Activated CD8-positive, alpha-beta memory T cell treated with anti-CD3 and anti-CD28 coated beads for 4 hours (primary cell): Measurements from ENCODE around the gene NDUFA11.
"Not testable (repeated sequence)": the region's sequence is repeated elsewhere in the genome, so short reads cannot be mapped to it uniquely, and the experiment has no call there.

ENCODE experiments used
- DNase-seq, 2 donors: peaks; one replicate each; pipeline ENCODE4 v3.0.0-alpha.2; 2020; ENCODE audit warnings: low read depth in 2 of 2

Gene NDUFA11

DNA sequence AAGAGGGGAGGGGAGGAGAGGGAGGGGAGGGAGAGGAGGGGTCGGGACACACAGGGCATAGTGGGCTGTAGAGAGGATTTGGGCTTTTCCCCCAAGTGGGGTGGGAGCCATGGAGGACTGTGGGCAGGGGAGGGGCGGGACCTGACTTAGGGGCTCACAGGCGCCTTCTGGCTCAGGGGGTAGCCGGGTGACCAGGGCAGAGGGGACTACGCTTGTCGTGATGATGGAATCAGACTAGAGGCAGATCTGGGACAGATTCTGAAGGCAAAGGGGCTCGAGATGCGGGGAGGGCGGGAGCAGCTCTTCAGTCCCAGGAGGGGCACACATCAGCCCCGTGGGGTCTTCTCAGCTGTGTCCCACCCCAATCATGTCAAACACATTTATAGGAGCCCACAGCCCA is 13.5 kb downstream of the NDUFA11 start:
- DNase-seq, result no peak

DNA sequence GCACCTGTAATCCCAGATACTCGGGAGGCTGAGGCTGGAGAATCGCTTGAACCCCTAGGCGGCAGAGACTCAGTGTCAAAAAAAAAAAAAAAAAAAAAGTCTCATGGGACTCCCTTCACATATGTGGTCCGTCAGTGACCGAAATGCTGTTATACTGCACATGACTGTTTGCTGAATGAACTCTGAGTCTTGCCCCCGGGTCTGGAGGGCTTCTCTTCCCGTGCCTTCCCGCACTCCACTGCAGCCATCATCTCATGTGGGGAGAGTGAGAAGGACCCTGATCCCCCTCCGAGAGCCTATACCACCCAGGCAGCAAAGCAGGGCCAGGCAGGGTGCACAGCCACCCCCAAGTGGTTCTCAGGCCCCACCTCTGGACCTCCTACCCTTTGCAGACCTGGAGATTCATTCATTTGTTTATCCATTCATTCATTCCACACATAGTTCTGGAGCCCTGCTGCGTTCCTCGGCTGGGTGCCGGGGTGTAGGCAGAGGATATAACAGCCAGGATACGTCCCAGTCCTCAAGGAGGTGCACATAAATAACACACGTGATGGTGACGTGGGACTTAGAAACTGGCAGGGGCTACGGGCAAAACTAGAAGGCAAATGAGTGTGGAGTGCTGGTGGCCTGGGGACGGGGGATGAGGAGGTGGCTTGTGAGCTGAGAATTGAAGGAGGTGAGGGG is 14.2 kb downstream of the NDUFA11 start:
- no peak for DNase-seq

DNA sequence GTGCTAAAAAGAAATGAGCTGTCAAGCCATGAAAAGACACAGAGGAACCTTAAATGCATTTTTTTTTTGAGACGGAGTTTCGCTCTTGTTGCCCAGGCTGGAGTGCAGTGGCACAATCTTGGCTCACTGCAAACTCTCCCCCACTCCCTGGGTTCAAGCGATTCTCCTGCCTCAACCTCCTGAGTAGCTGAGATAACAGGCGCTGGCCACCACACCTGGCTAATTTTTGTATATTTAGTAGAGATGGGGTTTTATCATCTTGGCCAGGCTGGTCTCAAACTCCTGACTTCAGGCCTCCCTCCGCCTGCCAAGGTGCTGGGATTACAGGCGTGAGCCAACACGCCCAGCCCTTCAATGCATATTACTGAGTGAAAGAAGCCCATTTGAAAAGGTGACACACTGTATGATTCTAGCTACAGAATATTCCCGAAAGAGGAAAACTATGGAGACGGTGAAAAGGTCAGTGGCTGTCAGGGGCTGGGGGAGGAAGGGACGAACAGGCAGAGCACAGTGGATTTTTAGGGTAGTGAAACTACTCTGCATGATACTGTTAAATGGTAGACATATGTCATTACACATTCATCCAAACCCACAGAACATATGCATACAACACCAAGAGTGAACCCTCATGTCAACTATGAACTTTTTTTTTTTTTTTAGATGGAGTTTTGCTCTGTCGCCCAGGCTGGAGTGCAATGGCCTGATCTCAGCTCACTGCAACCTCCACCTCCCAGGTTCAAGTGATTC is 19.4 kb downstream of the NDUFA11 start:
- not testable (repeated sequence) for DNase-seq

DNA sequence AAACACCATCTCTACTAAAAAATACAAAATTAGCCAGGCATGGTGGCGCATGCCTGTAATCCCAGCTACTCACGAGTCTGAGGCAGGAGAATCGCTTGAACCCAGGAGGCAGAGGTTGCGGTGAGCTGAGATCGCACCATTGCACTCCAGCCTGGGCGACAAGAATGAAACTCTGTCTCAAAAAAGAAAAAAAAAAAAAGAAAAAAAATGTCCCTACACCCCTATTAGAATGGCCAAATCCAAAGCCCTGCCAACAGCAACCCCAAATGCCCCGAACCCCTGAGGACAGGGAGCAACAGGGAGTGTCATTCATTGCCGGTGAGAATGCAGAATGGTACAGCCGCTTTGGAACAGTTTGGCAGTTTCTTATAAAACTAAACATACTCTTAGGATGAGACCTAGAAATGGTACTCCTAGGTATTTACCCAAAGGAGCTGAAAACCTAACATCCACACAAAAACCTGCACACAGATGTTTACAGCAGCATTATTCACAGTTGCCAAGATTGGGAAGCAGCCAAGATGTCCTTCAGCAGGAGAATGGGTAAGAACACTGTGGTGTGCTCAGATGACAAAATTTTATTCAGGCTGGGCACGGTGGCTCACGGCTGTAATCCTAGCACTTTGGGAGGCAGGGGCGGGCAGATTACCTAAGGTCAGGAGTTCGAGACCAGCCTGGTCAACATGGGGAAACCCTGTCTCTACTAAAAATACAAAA is 20.3 kb downstream of the NDUFA11 start:
- not testable (repeated sequence) for DNase-seq

DNA sequence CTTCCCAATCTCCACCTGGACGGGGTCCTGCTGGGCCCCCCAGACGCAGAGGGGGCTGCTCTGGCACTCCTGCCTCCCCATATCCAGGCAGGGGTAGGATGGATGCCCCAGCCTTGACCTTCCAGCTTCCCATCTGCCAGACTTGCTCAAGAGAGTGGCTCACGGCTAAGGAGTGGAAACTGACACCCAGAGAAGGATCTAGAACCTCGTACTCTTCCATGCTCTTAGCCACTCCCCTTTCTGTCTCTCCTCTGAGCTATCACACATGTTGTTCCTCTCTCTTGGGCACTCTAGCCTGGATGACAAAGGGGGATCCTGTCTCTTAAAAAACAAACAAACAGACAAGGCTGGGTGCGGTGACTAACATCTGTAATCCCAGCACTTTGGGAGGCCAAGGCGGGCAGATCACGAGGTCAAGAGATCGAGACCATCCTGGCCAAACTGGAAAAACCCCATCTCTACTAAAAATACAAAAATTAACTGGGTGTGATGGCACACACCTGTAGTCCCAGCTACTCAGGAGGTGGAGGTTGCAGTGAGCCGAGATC is 21.1 kb downstream of the NDUFA11 start:
- DNase-seq, result no peak

DNA sequence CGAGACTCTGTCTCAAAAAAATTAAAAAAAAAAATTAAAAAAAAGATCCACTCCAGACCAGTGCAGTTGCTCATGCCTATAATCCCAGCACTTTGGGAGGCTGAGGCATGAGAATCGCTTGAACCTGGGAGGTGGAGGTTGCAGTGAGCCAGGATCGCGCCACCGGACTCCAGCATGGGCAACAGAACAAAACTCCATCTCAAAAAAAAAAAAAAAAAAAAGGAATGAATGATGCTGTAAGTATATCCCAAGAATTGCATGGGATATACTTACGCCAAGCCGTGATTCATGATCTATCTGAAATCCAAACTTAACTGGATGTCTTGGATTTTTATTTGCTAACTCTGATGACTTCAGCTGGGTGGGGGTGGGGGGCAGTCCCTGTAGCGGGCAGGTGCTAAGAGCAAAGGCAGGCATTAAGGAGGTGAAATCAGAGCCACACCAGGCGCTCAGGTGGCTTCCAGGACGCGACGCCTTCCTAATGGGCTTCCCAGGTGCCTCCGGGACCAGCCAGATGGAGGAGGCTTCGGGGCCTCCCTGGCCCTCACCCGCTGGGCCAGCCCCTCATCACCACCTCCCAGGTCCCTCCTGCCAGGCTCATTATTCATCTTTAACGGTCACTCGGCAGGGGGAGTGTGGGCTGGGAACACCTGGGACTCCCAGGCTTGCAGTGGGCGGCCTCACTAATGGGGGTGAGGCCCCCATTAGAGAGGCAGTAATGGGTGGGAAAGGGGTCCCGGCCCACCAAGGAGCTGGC is 21.9 kb downstream of the NDUFA11 start:
- DNase-seq, result no peak

DNA sequence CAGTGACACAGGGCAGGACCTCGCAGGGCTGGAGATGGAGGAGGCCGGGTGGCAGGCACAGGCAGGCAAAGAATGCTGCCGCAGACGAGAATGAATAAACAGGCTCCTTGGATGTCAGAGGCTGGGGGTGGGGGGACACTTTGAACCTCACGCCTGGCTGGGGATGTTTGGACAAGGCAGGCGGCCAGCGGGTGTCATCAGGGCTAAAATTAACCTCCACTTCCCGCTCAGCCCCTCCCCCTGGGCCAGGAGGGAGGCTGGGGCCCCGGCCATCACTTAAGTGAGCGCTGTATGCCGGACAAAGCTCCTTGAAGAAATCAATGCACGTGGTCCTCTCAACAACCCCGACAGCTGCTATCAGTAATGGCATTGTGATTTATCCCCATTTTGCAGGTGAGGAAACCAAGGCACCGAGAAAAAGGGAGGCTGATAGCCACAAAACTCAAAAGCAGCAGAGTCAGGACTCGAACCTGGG is 22.9 kb downstream of the NDUFA11 start:
- no peak for DNase-seq

DNA sequence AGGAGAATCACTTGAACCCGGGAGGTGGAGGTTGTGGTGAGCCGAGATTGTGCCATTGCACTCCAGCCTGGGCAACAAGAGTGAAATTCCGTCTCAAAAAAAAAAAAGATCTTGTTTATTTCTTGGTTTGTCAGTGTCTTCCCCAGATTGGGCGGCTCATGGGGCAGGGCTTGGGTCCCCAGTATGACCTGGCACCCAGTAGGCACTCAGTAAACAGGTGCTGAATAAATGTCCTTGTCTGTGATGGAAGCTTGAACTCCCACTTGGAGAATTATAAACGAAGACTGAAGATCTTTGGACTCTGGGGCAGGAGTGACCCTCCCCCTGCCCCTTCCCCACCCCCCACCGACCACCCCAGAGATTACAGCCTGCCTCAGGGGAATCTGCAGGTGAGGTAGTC is 23.4 kb downstream of the NDUFA11 start:
- DNase-seq, result no peak

DNA sequence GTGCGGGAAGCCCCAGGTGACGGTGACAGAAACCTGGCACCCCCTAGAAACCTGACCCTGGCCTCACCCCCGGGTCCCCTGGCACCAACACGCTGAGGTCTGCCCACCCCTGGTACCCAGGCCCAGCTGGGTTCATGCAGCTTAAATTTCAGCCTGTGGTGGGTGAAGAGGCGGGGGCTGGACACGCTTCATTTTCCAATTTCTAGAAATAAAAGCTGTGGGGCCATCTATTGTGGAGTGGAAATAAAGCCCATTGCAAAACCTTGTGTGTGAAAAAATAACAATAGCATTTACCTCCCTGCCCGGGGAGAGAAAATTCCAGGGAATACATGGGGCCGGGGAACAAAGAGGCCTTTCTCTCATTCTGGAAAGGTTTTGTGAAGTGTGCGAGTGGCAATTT is 25.7 kb downstream of the NDUFA11 start:
- no peak for DNase-seq

DNA sequence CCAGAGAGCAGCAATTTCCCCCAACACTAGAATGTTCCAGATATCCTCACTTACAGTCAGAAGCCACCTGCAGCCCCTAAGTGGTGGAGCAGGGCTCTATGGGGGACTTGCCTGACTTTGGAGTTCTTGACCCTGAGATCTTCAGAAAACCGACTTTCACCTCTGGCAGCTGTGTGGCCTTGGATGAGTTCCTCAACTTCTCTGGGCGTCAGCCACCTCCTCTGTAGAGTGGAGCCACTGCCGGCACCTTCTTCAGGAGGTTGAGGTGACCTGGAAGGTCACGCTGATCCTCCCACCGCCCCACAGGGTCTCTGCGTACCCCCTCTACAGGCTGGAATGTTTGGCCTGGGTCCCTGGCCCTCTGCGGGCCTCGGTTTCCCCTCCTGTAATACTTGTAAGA is 26.2 kb downstream of the NDUFA11 start:
- DNase-seq, result no peak

DNA sequence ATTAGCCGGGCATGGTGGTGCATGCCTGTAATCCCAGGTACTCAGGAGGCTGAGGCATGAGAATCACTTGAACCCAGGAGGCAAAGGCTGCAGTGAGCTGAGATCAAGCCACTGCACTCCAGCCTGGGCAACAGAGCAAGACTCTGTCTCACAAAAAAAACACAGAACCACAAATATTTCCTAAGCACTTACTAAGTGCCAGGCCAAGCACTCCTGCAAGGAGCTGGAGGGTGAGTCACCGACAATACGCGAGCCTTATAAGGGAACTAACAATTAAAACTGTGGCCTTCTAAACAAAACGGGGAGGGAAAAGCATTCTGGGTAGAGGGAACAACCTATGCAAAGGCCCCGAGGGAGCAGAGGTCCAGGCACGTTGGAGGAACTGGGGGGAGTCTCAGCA is 29.1 kb downstream of the NDUFA11 start:
- DNase-seq, result not testable (repeated sequence)

DNA sequence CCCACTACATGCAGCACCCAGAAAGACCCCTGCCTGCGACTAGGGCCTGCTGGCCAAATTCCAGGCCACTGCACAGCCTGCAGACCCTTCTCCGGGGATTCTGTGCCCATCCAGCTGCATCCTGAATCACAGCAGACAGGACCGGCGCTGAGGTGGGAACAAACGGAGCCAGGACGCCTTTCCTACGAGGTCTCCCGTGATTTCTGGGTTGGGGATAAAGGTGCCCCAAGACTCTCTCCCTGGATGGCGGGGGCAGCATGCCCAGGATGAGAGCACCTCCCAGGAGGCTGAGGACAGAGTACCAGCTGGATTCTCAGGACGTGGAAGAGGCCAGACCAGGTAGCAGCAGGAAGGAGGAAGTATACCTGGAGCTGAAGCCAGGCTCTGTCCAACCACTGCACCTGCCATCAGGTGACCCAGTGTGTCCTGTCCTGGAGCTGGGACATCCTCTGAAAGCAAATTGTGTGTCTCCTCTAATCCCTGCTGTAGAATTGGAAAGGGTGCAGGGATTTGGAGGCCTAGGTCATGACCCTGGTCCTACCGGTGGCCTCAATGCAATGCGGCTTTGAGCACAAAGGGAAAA is 29.9 kb downstream of the NDUFA11 start:
- DNase-seq, result no peak

DNA sequence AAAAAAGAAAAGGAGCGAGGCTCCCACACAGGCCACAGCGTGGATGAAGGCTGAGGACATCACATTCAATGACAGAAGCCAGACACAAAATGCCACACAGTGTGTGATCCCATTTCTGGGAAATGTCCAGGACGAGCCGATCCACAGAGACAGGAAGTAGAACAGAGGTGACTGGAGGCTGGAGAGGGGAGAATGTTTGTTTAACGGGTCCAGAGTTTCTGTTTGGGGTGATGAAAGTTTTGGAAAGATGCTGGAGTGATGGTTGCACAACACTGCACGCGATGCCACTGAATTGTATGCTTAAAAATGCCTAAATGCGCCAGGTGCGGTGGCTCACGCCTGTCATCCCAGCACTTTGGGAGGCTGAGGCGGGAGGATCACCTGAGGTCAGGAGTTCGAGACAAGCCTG is 32.6 kb downstream of the NDUFA11 start:
- DNase-seq, result no peak

DNA sequence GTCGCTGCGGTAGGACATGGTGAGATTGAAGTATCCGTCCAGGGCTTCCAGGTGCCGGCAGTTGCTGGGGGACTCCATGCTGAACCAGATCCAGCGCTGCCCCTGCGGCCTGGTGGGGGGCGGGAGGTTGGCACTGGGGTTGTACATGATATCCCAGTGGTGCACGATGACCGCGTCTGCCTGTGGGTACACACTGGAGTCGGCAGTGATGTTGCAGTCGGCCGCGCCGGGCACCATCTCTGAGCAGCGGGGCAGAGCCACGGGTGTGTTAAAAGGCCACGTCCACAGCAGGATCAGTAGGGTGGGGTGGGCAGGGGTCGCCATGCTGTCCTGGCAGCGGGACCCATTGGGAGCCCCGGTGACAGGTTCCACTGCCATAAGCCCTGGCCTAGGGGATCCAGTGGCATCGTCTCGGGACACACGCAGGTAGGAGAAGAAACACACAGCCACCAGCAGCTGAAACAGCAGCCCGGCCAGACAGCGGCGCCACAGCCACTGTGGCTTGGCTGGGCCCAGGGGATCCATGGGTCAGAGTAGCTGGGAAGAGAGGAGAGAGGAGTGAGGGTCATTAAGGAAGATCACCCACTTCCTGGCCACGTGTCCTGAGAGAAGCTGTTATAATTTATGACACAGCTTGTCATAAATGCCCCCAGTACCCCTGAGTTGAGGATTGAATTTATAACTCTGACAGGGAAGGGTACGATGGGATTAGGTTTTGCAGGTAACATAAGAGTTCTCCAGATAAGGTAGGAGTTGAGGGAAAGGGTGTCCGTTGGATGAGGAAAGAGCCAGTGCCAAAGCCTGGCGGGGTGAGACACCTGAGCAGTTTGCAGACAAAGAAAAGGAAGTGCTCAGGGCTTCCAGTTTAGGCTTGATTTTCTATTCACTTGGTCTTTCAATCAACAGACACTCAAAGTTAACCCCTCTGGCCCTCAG is 36.1 kb downstream of the NDUFA11 start:
- no peak for DNase-seq

DNA sequence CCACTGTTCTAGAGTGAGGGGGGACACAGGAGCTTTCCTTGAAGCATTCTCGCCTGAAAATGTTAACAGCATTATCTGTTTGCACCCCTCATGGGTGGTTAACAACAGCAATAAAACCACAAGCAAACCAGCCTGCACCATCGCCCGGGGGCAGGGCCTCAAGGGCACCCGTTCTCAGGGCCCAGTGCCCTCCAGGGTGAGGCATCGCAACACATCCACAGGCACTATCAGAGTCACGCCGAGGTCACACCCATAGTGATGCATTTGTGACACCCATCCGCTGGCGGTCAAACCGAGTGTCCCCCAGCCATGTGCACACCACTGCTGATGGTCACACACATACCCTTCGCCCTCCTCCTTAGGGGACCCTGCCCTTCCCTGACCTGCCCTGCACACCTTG is 37.8 kb downstream of the NDUFA11 start:
- no peak for DNase-seq

DNA sequence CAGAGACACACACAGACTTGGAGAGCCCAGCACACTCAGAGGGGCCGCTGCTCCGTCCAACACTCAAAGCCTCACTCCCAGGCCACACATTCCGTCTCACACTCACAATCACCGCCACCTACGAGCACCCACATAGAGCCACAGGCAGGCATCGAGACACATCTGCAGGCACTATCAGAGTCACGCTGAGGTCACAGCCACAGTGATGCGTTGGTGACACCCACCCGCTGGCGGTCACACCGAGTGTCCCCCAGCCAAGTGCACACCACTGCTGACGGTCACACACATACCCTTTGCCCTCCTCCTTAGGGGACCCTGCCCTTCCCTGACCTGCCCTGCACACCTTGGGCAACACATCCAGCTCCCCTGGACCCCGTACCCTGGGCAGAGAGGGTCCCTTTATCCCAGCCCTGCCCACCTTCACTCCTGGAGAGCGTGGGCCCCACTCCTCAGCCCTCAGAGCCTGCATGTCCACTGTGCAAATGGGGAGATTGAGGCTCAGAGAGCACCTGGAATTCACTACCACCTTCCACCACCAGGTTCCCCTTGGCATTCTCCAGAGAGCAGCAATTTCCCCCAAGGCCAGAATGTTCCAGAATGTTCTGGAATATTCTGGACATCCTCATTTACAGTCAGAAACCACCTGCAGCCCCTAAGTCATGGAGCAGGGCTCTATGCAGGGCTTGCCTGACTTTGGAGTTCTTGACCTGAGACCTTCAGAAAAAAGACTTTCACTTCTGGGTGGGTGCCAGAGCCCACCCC is 38.7 kb downstream of the NDUFA11 start:
- DNase-seq, result no peak

DNA sequence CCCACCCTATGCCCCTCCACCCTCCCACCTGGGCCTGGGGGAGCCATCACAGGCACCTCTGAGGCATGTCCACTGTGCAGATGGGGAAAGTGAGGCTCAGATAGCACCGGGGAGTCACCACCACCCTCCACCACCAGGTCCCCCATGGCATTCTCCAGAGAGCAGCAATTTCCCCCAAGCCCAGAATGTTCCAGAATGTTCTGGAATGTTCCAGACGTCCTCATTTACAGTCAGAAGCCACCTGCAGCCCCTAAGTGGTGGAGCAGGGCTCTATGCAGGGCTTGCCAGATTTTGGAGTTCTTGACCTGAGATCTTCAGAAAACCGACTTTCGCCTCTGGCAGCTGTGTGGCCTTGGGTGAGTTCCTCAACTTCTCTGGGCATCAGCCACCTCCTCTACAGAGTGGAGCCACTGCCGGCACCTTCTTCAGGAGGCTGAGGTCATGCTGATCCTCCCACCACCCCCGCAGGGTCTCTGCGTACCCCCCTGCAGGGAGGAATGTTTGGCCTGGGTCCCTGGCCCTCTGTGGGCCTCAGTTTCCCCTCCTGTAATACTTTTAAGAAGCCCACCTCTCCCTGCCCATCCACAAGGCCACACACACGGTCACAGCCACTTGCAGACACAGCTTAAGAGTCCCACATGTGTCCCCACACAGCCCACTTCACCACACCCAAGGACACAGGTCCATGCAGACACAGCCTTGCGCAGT is 39.4 kb downstream of the NDUFA11 start:
- DNase-seq, result no peak

DNA sequence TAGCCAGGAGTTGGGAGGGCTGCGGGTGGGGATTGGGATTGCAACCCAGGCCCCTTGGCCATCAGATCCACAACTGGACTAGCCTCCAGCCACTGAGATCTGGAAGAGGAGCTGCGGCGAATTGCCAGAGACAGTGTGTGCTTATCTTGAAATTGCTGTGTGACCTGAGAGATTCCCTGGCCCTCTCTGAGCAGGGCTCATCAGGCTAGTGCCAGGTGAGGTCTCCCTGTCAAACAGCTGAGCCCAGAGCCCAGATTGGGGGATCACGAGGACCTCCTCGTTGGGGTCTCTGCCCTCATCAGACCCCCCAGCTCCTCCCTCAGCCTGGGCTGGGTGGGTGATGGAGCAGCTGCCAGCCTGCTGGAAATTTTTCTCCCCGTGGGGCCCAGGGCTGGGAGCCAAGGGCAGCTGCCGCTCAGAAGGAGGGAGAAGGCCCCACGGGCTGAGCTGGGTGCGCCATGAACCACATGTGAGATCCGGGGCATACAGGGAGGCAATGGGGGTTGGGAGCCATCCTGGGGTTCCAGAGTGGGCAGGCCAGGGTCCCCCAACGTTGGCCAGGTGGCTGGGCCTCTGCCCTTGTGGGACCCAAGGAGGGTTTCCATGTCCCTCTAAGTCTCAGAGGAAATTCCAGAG is 40.4 kb downstream of the NDUFA11 start:
- DNase-seq, result no peak
